Caco-2 (cell line): ENCODE results near the gene KSR2. TPM values are rescaled to one million over a fixed set of nuclear protein-coding genes. Genes with fewer than 3 reads are reported as not detected.
A peak's percentile ranks its signal among the peaks of the same experiment; 100 is the strongest.
"Not testable (repeated sequence)": the region's sequence is repeated elsewhere in the genome, so short reads cannot be mapped to it uniquely, and the experiment has no call there.

ENCODE experiments used
- BruUV-seq: library from RNA; stranded (reverse); fragments of 400-500 nt; replicated peaks from 2 replicates; lab custom pipeline; 2021; lab: Mats Ljungman, UMichigan
- CTCF ChIA-PET: fragments of 300-600 bp; sonication (Branson Sonifier 250); formaldehyde crosslinking; loops from one replicate; lab custom pipeline; 2022; ENCODE audit warnings: antibody characterized with exemption; lab: Charles Lee
- POLR2A ChIA-PET: fragments of 300-600 bp; sonication (Branson Sonifier 250); formaldehyde crosslinking; loops from one replicate; lab custom pipeline; 2022; ENCODE audit warnings: antibody characterized with exemption; lab: Charles Lee
- DNase-seq, 2 experiments: peaks; one replicate each; pipeline versions ENCODE4 v3.0.0 to v3.0.0-alpha.2; 2020 to 2022
- H3K27me3 ChIP-seq: replicated peaks from 2 replicates; pipeline ENCODE4 v1.6.0; 2011; ENCODE audit warnings: low read length; ENCODE audit not compliant: control insufficient read depth, insufficient read depth
- H3K36me3 ChIP-seq: 2 replicates; pipeline ENCODE4 v1.5.1; 2011; ENCODE audit warnings: low read length; ENCODE audit not compliant: control insufficient read depth, insufficient read depth
- H3K4me1 ChIP-seq: fragments of 250-450 bp; sonication (Bioruptor Pico); 2 replicates; pipeline ENCODE4 v1.5.1; 2020; ENCODE audit warnings: mild to moderate bottlenecking
- H3K4me3 ChIP-seq: 2 replicates; pipeline ENCODE4 v1.5.1; 2011; ENCODE audit warnings: low read depth, mild to moderate bottlenecking, control low read depth, low read length
- H3K9me3 ChIP-seq: fragments of 250-450 bp; sonication (Bioruptor Pico); 2 replicates; pipeline ENCODE4 v1.5.1; 2020; ENCODE audit warnings: mild to moderate bottlenecking, moderate library complexity
- H3K27ac Mint-ChIP-seq: one replicate; pipeline ENCODE4 v1.8.0; 2022; ENCODE audit warnings: mixed read lengths; ENCODE audit not compliant: unreplicated experiment
- H3K27me3 Mint-ChIP-seq: one replicate; pipeline ENCODE4 v1.8.0; 2022; ENCODE audit warnings: mixed read lengths; ENCODE audit not compliant: insufficient read depth, unreplicated experiment
- H3K36me3 Mint-ChIP-seq: one replicate; pipeline ENCODE4 v1.8.0; 2022; ENCODE audit warnings: mild to moderate bottlenecking, mixed read lengths; ENCODE audit not compliant: insufficient read depth, unreplicated experiment
- H3K4me1 Mint-ChIP-seq: one replicate; pipeline ENCODE4 v1.8.0; 2022; ENCODE audit warnings: low read depth, mixed read lengths; ENCODE audit not compliant: unreplicated experiment
- H3K4me3 Mint-ChIP-seq: one replicate; pipeline ENCODE4 v1.8.0; 2022; ENCODE audit warnings: mild to moderate bottlenecking, moderate library complexity, mixed read lengths; ENCODE audit not compliant: unreplicated experiment
- H3K9me3 Mint-ChIP-seq: one replicate; pipeline ENCODE4 v1.8.0; 2022; ENCODE audit warnings: mixed read lengths; ENCODE audit not compliant: unreplicated experiment
- CTCF ChIP-seq, 2 experiments: fragments of 200-600 bp in 1 of 2; IDR thresholded peaks; 1 replicate in 1 of 2; 2 replicates in 1 of 2; pipeline versions ENCODE4 v1.5.1 to v1.8.0; 2011 to 2022; ENCODE audit warnings: antibody characterized with exemption in 1 of 2, control low read depth in 1 of 2, inconsistent platforms in 1 of 2, low read depth in 1 of 2, low read length in 1 of 2, mild to moderate bottlenecking in 1 of 2, moderate library complexity in 1 of 2; ENCODE audit not compliant: insufficient read depth in 1 of 2, severe bottlenecking in 1 of 2, unreplicated experiment in 1 of 2
- intact Hi-C: fragments of 100-400 bp; cut with micrococcal nuclease; formaldehyde crosslinking; loops from one replicate; pipeline ENCODE4 v1.10.0; 2022; ENCODE audit not compliant: unreplicated experiment
- total RNA-seq: library from RNA; stranded (reverse); gene quantifications from 2 replicates; pipeline ENCODE4 v1.2.3, GENCODE V29; 2022

KSR2 gene
- total RNA-seq, 1 experiment from 2014 or later = 0.66 TPM

DNA sequence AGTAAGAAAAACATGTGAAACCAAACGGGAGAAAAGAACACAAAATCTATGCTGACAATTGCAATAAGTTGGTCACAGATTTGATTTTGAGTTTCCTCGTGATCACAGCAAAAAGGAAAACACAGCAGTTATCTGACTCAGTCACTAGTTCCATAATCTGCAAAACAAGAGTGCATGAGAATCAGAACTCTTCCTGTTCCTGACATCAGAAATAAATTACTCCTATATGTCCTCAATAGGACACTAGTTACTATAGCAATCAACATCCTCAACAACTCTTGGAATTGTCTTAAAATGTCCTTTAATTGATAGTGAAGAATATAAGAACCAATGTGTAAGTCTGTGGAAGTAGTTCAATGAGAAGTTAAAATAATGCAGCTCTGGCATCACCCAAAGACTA lies 339.3 kb downstream of the KSR2 start:
- Histone ChIP-seq H3K9me3 (no peaks in the 10 kb centered on the region), H3K36me3 (no peaks in the 10 kb centered on the region), H3K4me3 (no peak overlapping the region), H3K4me1 (no peaks in the 10 kb centered on the region), H3K27me3 (no peaks in the 10 kb centered on the region)
- TF ChIP-seq CTCF (IDR thresholded peaks at IDR 0.05; ENCODE audit: insufficient read depth in 1 of 2, low read depth in 1 of 2, low read length in 1 of 2, severe bottlenecking in 1 of 2, unreplicated experiment in 1 of 2) = no peak
- Mint-ChIP-seq H3K9me3 (no peaks in the 10 kb centered on the region), H3K36me3 (no peaks in the 10 kb centered on the region), H3K27me3 (peaks cover 6% of the 10 kb centered on the region), H3K4me3 (no peak overlapping the region), H3K27ac (no peak overlapping the region), H3K4me1 (no peaks in the 10 kb centered on the region)
- intact Hi-C loops = no loop called here
- BruUV-seq = no TSS peak
- ChIA-PET POLR2A (no interaction called here), CTCF (no interaction called here)
- no peak for DNase-seq

GRCh38 chr12:117628711-117629110 lies 340.1 kb downstream of the KSR2 start:
- H3K4me1 Mint-ChIP-seq, H3K4me3 ChIP-seq, H3K9me3 ChIP-seq, CTCF ChIA-PET, H3K36me3 ChIP-seq, POLR2A ChIA-PET, H3K36me3 Mint-ChIP-seq, H3K4me1 ChIP-seq, H3K27me3 Mint-ChIP-seq, BruUV-seq, H3K9me3 Mint-ChIP-seq, intact Hi-C loops, H3K27me3 ChIP-seq, H3K4me3 Mint-ChIP-seq, H3K27ac Mint-ChIP-seq: not testable (repeated sequence)
- peak in 1 of 2 experiments; percentile 2 for DNase-seq

- Histone ChIP-seq H3K27me3 (no peaks in the 10 kb centered on the region), H3K36me3 (no peaks in the 10 kb centered on the region), H3K9me3 (no peaks in the 10 kb centered on the region), H3K4me1 (no peaks in the 10 kb centered on the region), H3K4me3 (no peak overlapping the region)
- Mint-ChIP-seq H3K4me1 (no peaks in the 10 kb centered on the region), H3K4me3 (no peak overlapping the region), H3K27me3 (peaks cover 6% of the 10 kb centered on the region), H3K9me3 (no peaks in the 10 kb centered on the region), H3K36me3 (no peaks in the 10 kb centered on the region), H3K27ac (no peak overlapping the region)
- no peak for TF ChIP-seq CTCF (IDR thresholded peaks at IDR 0.05; ENCODE audit: insufficient read depth in 1 of 2, low read depth in 1 of 2, low read length in 1 of 2, severe bottlenecking in 1 of 2, unreplicated experiment in 1 of 2)
- BruUV-seq = no TSS peak
- ChIA-PET CTCF (no interaction called here), POLR2A (no interaction called here)
- intact Hi-C loops = no loop called here
- no peak for DNase-seq
Measured at GRCh38 chr12:117622741-117623140, 346.0 kb downstream of the KSR2 start.

- ChIA-PET POLR2A (no interaction called here), CTCF (no interaction called here)
- Histone ChIP-seq H3K36me3 (no peaks in the 10 kb centered on the region), H3K27me3 (no peaks in the 10 kb centered on the region), H3K4me3 (no peak overlapping the region), H3K4me1 (no peaks in the 10 kb centered on the region), H3K9me3 (no peaks in the 10 kb centered on the region)
- H3K36me3 Mint-ChIP-seq = no peaks in the 10 kb centered on the region
- BruUV-seq = no TSS peak
- no peak overlapping the region for H3K4me3 Mint-ChIP-seq
- DNase-seq = no peak
- H3K27me3 Mint-ChIP-seq = peaks cover 8% of the 10 kb centered on the region
- intact Hi-C loops = no loop called here
- H3K27ac Mint-ChIP-seq = no peak overlapping the region
- no peak for TF ChIP-seq CTCF (IDR thresholded peaks at IDR 0.05; ENCODE audit: insufficient read depth in 1 of 2, low read depth in 1 of 2, low read length in 1 of 2, severe bottlenecking in 1 of 2, unreplicated experiment in 1 of 2)
- H3K9me3 Mint-ChIP-seq = no peaks in the 10 kb centered on the region
- H3K4me1 Mint-ChIP-seq = no peaks in the 10 kb centered on the region
Measured at GRCh38 chr12:117622087-117622486, 346.7 kb downstream of the KSR2 start.
